BJ (cell line): Measurements from ENCODE around the gene ATL1. TPM values are rescaled to one million over a fixed set of nuclear protein-coding genes. Genes with fewer than 3 reads are reported as not detected.

Experiments used
- CTCF ChIA-PET: fragments of 350-600 bp; formaldehyde crosslinking; extraction: SDS; loops from one replicate; lab custom pipeline; 2021; ENCODE audit warnings: antibody characterized with exemption, inconsistent platforms; lab: Yijun Ruan, JAX
- POLR2A ChIA-PET: fragments of 300-600 bp; sonication (Branson Sonifier 250); formaldehyde crosslinking; extraction: SDS; loops from one replicate; lab custom pipeline; 2021; ENCODE audit warnings: antibody characterized with exemption; lab: Charles Lee
- DNase-seq: peaks from one replicate; pipeline ENCODE4 v3.0.0-alpha.2; 2011; ENCODE audit warnings: low read depth
- H3K27me3 ChIP-seq: 2 replicates; pipeline ENCODE4 v1.6.0; 2011; ENCODE audit warnings: low read length; ENCODE audit not compliant: control insufficient read depth, insufficient read depth
- H3K36me3 ChIP-seq: 2 replicates; pipeline ENCODE4 v1.5.1; 2011; ENCODE audit warnings: low read length; ENCODE audit not compliant: control insufficient read depth, insufficient read depth
- H3K4me3 ChIP-seq: 2 replicates; pipeline ENCODE4 v1.5.1; 2011; ENCODE audit warnings: low read depth, mild to moderate bottlenecking, control low read depth, low read length
- polyA plus RNA-seq: library from polyadenylated mRNA; depleted of rRNA; stranded (reverse); fragments of >200 nt; gene quantifications from 2 replicates; pipeline ENCODE4 v1.2.3, GENCODE V29; 2011
- TF ChIP-seq, protein P1 (sequence below): IDR thresholded peaks from 2 replicates; pipeline ENCODE4 v1.5.1; 2011; ENCODE audit warnings: low read depth, mild to moderate bottlenecking, control low read depth, inconsistent platforms, low read length, moderate library complexity; ENCODE audit not compliant: insufficient read depth

Gene ATL1
- polyA plus RNA-seq, 1 experiment: 4.5 TPM

DNA sequence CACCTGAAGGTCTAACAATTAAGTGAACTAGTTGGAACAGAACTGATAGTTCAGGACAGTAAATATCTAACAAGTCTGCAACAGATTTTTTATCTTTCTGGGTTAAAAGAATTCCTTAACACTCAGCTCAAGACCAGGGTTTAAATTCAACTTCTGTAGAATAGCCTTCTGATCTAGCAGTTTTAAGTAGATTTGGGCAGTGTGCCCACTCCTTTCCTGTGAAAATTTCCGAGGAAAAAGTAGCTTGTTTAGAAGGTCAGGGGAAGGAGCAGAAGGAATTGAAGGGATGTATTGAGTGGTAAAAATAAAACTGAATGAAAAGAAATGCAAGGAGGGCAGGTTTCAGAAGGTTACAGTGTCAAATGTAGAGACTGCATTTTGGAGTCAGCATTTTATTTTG lies 45.8 kb downstream of the ATL1 start:
- TF ChIP-seq, protein P1, sequence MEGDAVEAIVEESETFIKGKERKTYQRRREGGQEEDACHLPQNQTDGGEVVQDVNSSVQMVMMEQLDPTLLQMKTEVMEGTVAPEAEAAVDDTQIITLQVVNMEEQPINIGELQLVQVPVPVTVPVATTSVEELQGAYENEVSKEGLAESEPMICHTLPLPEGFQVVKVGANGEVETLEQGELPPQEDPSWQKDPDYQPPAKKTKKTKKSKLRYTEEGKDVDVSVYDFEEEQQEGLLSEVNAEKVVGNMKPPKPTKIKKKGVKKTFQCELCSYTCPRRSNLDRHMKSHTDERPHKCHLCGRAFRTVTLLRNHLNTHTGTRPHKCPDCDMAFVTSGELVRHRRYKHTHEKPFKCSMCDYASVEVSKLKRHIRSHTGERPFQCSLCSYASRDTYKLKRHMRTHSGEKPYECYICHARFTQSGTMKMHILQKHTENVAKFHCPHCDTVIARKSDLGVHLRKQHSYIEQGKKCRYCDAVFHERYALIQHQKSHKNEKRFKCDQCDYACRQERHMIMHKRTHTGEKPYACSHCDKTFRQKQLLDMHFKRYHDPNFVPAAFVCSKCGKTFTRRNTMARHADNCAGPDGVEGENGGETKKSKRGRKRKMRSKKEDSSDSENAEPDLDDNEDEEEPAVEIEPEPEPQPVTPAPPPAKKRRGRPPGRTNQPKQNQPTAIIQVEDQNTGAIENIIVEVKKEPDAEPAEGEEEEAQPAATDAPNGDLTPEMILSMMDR: no peak
- CTCF ChIA-PET: interaction anchor here (0.9 to 2.2 kb wide), 5 partner anchors 8 to 281 kb away, joined by 3 to 7 read pairs (median 5); no protein-coding TSS in a partner anchor
- no peaks in the 10 kb centered on the region for H3K36me3 ChIP-seq
- DNase-seq: no peak
- POLR2A ChIA-PET: no interaction called here
- H3K27me3 ChIP-seq: no peaks in the 10 kb centered on the region
- no peak overlapping the region for H3K4me3 ChIP-seq

DNA sequence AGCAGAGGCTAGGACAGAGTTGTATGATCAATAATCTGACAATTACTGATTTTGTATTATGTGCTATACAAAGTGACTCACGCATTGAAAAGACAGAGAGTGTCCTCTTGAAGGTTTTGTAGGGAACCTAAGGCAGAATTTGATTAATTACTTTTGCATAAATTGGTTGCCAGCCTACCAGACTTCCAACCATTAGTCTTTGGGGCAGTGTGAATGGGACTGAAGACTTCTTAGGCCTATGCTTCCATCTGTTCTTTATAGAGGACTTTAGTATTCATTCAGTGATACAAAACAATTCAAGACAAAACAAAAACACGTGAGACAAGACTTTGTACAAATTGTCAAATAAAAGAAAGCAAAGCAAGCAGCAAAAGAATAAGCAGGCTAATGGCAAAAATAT lies 46.5 kb downstream of the ATL1 start:
- no peaks in the 10 kb centered on the region for H3K36me3 ChIP-seq
- ChIA-PET POLR2A (no interaction called here), CTCF (interaction anchor here (0.9 to 2.9 kb wide), 7 partner anchors 8 to 280 kb away, joined by 3 to 14 read pairs (median 5); no protein-coding TSS in a partner anchor)
- no peaks in the 10 kb centered on the region for H3K27me3 ChIP-seq
- TF ChIP-seq, protein P1: no peak
- H3K4me3 ChIP-seq: no peak overlapping the region
- no peak for DNase-seq

DNA sequence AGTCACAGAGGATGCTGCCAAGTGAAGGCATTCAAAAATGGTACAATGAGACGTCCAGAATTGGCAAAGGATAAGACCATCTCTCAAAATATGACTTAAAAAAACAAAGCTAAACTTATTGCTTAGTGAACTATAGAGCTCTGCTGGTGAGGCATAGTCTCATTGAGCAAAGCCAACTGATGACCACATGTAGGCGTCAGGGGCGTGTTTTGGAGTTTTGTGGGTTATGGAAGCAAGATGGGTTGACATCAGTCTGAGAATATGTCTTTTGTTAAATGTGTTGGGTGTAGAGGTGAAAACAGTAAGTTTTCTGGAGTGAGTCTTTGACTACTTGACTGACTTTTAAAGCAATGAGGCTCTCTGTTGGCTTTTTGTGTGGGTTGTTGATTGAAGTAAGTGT lies 47.2 kb downstream of the ATL1 start:
- H3K36me3 ChIP-seq: no peaks in the 10 kb centered on the region
- CTCF ChIA-PET: interaction anchor here (0.7 to 2.9 kb wide), 7 partner anchors 9 to 171 kb away, joined by 3 to 14 read pairs (median 6); no protein-coding TSS in a partner anchor
- DNase-seq: no peak
- H3K27me3 ChIP-seq: no peaks in the 10 kb centered on the region
- POLR2A ChIA-PET: no interaction called here
- TF ChIP-seq, protein P1: no peak
- H3K4me3 ChIP-seq: no peak overlapping the region

DNA sequence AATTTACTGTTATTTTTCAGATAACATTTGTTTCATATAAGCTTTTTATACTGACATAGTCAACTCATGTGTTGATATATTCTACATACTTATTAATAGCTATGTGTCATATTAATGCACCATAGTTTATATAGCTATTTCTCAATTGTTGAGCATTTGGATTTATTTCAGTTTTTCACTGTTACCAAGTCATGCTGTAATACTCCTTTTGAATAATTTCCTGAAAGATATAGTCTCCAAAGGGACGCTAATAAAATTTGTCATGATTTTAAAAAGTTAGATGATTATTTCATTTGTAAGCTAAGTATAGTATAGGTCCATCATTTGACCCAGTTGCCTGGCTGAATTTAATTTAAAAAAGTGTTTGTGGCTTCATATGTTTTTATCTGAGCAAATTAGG lies 47.8 kb downstream of the ATL1 start:
- CTCF ChIA-PET: interaction anchor here (0.7 to 2.9 kb wide), 8 partner anchors 10 to 170 kb away, joined by 3 to 14 read pairs (median 5); no protein-coding TSS in a partner anchor
- H3K36me3 ChIP-seq: no peaks in the 10 kb centered on the region
- POLR2A ChIA-PET: no interaction called here
- TF ChIP-seq, protein P1: no peak
- H3K4me3 ChIP-seq: no peak overlapping the region
- H3K27me3 ChIP-seq: no peaks in the 10 kb centered on the region
- DNase-seq: no peak

DNA sequence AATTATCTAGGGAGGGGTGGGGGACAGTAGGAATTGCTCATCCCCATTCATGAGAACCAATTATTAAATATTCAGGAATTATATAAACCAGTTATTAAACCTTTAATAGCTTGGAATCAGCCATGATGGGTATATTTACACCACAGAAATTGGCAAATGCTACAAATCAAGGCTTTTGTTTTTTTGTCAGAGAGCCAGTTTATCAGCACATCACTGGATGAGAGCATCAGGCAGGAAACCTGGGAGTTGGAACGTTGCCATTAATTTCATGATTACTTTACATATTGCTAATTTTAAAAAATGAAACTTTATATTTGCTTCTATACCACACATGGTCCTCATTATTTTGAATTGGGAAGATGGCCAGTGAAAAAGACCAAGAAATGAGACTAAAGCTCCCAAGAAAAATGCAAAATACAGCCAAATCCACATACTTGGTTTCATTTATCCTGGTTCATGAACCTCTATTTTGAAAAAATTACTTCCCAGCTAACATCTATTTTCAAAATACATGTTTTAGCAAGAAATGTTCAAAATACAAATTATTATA lies 48.4 kb downstream of the ATL1 start:
- ChIA-PET POLR2A (interaction anchor here (0.6 kb wide), 1 partner anchor 315 kb away, joined by 3 read pairs; no protein-coding TSS in a partner anchor), CTCF (interaction anchor here (0.7 to 2.9 kb wide), 6 partner anchors 11 to 253 kb away, joined by 3 to 14 read pairs (median 5); no protein-coding TSS in a partner anchor)
- no peaks in the 10 kb centered on the region for H3K36me3 ChIP-seq
- DNase-seq: no peak
- H3K4me3 ChIP-seq: no peak overlapping the region
- TF ChIP-seq, protein P1: no peak
- no peaks in the 10 kb centered on the region for H3K27me3 ChIP-seq
